Measurements from ENCODE around the gene PTX4. TPM values are rescaled to one million over a fixed set of nuclear protein-coding genes. Genes with fewer than 3 reads are reported as not detected.

Gene PTX4
- total and polyA plus RNA-seq, 4 donors = 0.26 to 0.33 TPM; not detected in 2

DNA sequence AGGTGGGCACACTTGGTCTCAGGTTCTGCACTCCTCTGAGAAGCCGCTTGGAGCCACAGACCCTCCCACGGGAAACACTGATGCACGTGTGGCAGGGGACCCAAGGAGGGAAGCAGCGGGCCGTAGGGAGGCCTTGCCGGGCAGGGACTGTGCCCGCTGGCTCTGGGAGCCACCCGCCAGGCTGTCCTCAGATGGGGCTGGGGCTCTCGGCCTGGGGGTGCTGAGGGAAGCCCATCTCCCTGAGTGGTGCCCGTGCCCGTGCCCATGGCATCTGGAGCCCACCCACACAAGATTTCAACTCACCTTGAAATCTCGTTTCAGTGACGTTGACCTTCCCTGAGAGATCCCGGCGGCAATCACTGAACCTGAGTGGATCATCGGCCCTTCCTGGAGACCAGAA lies 31.8 kb downstream of the PTX4 start:
- intact Hi-C loops (cut with DNase I) = no loop called here
- peaks cover 0 to 6% of the 10 kb centered on the region in 2 donors for H3K36me3 ChIP-seq (ENCODE audit: control insufficient read depth in 1 of 2, insufficient read depth in 2 of 2, low read length in 1 of 2)
- 88 to 91% methylated on average over 16 of the region's 16 CpGs for WGBS, 2 donors
- H3K27ac ChIP-seq (ENCODE audit: low read depth in 1 of 2, low read length in 2 of 2) = no peak overlapping the region
- no peak for DNase-seq
- no peak overlapping the region for H3K4me3 ChIP-seq (ENCODE audit: low read length in 2 of 2)
- H3K4me1 ChIP-seq (ENCODE audit: control insufficient read depth in 1 of 2, insufficient read depth in 2 of 2, low read length in 2 of 2) = no peaks in the 10 kb centered on the region
- H3K27me3 ChIP-seq (ENCODE audit: control insufficient read depth in 1 of 2, insufficient read depth in 2 of 2, low read length in 1 of 2) = no peaks in the 10 kb centered on the region
- no peak for ATAC-seq (ENCODE audit: low FRiP score)
- H3K9me3 ChIP-seq (ENCODE audit: control insufficient read depth, low read length) = no peaks in the 10 kb centered on the region

DNA sequence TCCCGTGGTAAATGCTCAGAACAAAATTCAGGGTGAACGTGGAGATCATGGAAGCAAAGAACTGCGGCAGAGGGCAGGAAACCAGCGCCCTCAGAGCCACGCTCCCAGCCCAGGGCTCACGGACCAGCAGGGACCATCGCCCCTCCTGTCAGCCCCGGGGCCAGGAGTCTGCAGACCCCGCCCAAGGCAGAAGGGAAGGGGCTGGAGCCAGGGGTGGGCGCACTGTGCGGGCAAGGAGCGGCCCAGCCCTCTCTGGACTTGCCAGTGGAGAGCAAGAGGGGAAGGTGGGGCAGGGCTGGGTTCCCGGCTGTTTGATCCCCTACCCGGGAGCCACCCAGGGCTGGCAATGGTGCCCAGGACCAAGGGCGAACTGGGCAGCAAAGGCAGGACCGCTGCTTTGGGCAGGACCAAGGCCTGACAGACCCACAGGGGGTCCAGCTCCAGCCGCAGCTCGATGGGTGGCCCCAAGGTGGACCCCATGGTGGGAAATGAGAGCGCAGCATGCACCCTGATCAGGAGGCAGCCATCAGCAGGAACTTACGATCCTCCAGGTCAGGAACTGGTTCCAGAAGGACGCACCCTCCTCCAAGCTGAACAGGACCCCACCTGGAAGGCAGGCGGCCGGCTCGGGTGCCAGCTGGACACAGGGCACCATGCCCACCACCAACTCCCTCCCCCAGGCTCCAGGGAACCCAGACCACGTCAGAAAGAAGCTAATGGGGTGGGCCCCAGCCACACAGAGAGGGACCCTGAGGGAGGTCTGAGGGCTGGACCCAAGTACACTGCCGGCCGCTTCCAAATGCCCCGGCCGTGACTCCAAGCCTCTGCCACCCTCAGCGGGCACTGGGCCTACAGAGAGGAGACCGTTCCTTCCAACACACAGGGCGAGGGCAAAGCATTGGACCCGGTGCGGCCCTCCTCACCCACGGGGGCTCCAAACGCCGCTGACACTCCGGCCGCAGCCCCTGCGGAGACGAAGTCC lies 33.3 kb downstream of the PTX4 start:
- 92 to 94% methylated on average over 40 to 41 of the region's 41 CpGs for WGBS, 2 donors
- ATAC-seq (ENCODE audit: low FRiP score) = no peak
- intact Hi-C loops (cut with DNase I) = no loop called here
- peaks cover 0 to 6% of the 10 kb centered on the region in 2 donors for H3K36me3 ChIP-seq (ENCODE audit: control insufficient read depth in 1 of 2, insufficient read depth in 2 of 2, low read length in 1 of 2)
- no peaks in the 10 kb centered on the region for H3K9me3 ChIP-seq (ENCODE audit: control insufficient read depth, low read length)
- H3K27ac ChIP-seq (ENCODE audit: low read depth in 1 of 2, low read length in 2 of 2) = no peak overlapping the region
- no peak overlapping the region for H3K4me3 ChIP-seq (ENCODE audit: low read length in 2 of 2)
- no peaks in the 10 kb centered on the region for H3K27me3 ChIP-seq (ENCODE audit: control insufficient read depth in 1 of 2, insufficient read depth in 2 of 2, low read length in 1 of 2)
- H3K4me1 ChIP-seq (ENCODE audit: control insufficient read depth in 1 of 2, insufficient read depth in 2 of 2, low read length in 2 of 2) = no peaks in the 10 kb centered on the region
- DNase-seq = no peak

DNA sequence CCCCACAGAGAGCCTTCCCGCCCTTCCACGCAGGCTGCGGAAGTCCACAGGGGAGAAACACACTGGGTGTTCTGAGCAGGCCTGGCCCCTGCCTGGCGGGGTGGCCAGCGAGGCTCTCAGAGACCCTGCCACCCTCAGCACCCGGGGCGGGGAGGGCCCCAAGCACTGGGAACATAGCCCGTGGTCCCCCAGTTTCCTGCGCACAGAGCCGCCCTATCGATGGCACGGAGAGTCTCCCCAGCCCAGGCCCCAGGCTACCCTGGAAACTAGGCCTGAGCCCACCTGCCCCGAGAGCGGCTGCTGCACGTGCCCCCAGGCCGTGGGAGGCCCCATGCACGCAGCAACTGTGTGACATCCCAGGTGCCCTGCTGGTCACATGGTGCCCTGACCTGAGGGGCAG lies 34.2 kb downstream of the PTX4 start:
- Histone ChIP-seq H3K4me1 (ENCODE audit: control insufficient read depth in 1 of 2, insufficient read depth in 2 of 2, low read length in 2 of 2) (no peaks in the 10 kb centered on the region), H3K9me3 (ENCODE audit: control insufficient read depth, low read length) (no peaks in the 10 kb centered on the region), H3K27me3 (ENCODE audit: control insufficient read depth in 1 of 2, insufficient read depth in 2 of 2, low read length in 1 of 2) (no peaks in the 10 kb centered on the region), H3K36me3 (ENCODE audit: control insufficient read depth in 1 of 2, insufficient read depth in 2 of 2, low read length in 1 of 2) (peaks cover 0 to 6% of the 10 kb centered on the region in 2 donors), H3K4me3 (ENCODE audit: low read length in 2 of 2) (no peak overlapping the region), H3K27ac (ENCODE audit: low read depth in 1 of 2, low read length in 2 of 2) (no peak overlapping the region)
- intact Hi-C loops (cut with DNase I) = no loop called here
- DNase-seq (no peak), ATAC-seq (ENCODE audit: low FRiP score) (no peak)
- WGBS, 2 donors = 92 to 93% methylated on average over 17 of the region's 17 CpGs

DNA sequence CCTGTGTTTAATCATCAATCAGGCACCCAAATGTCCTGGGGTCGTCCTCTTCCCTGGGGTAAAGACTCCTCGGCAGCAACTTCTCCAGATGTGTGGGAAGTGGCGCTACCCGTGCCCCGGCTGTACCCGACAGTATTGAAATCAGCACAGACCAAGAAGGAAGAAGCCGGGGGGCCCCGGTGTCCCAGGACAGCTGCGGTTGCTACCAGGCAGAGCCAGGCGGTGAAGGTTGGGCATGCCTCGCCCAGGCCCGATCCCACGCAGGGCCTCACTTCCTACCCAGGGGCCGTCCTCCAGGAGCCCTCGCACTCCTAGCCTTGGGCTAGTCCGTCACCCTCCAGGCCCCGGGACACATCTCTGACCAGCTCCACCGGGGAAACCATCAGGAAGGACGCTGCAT lies 35.4 kb downstream of the PTX4 start:
- intact Hi-C loops (cut with DNase I) = no loop called here
- Histone ChIP-seq H3K27ac (ENCODE audit: low read depth in 1 of 2, low read length in 2 of 2) (no peak overlapping the region), H3K9me3 (ENCODE audit: control insufficient read depth, low read length) (no peaks in the 10 kb centered on the region), H3K4me1 (ENCODE audit: control insufficient read depth in 1 of 2, insufficient read depth in 2 of 2, low read length in 2 of 2) (no peaks in the 10 kb centered on the region), H3K4me3 (ENCODE audit: low read length in 2 of 2) (no peak overlapping the region), H3K27me3 (ENCODE audit: control insufficient read depth in 1 of 2, insufficient read depth in 2 of 2, low read length in 1 of 2) (no peaks in the 10 kb centered on the region), H3K36me3 (ENCODE audit: control insufficient read depth in 1 of 2, insufficient read depth in 2 of 2, low read length in 1 of 2) (peaks cover 0 to 6% of the 10 kb centered on the region in 2 donors)
- WGBS, 2 donors = 94 to 96% methylated on average over 18 to 19 of the region's 19 CpGs
- DNase-seq (no peak), ATAC-seq (ENCODE audit: low FRiP score) (no peak)

- H3K36me3 ChIP-seq (ENCODE audit: control insufficient read depth in 1 of 2, insufficient read depth in 2 of 2, low read length in 1 of 2) = peaks cover 0 to 6% of the 10 kb centered on the region in 2 donors
- ATAC-seq (ENCODE audit: low FRiP score) (no peak), DNase-seq (no peak)
- H3K27ac ChIP-seq (ENCODE audit: low read depth in 1 of 2, low read length in 2 of 2) = no peak overlapping the region
- H3K4me3 ChIP-seq (ENCODE audit: low read length in 2 of 2) = no peak overlapping the region
- H3K9me3 ChIP-seq (ENCODE audit: control insufficient read depth, low read length) = no peaks in the 10 kb centered on the region
- intact Hi-C loops (cut with DNase I) = no loop called here
- 93 to 95% methylated on average over 20 of the region's 20 CpGs for WGBS, 2 donors
- H3K27me3 ChIP-seq (ENCODE audit: control insufficient read depth in 1 of 2, insufficient read depth in 2 of 2, low read length in 1 of 2) = no peaks in the 10 kb centered on the region
- no peaks in the 10 kb centered on the region for H3K4me1 ChIP-seq (ENCODE audit: control insufficient read depth in 1 of 2, insufficient read depth in 2 of 2, low read length in 2 of 2)
Measured at GRCh38 chr16:1452530-1452929, 36.2 kb downstream of the PTX4 start.

- H3K9me3 ChIP-seq (ENCODE audit: control insufficient read depth, low read length) = no peaks in the 10 kb centered on the region
- H3K4me3 ChIP-seq (ENCODE audit: low read length in 2 of 2) = no peak overlapping the region
- ATAC-seq (ENCODE audit: low FRiP score) (no peak), DNase-seq (no peak)
- H3K27me3 ChIP-seq (ENCODE audit: control insufficient read depth in 1 of 2, insufficient read depth in 2 of 2, low read length in 1 of 2) = no peaks in the 10 kb centered on the region
- H3K36me3 ChIP-seq (ENCODE audit: control insufficient read depth in 1 of 2, insufficient read depth in 2 of 2, low read length in 1 of 2) = peaks cover 0 to 6% of the 10 kb centered on the region in 2 donors
- no peak overlapping the region for H3K27ac ChIP-seq (ENCODE audit: low read depth in 1 of 2, low read length in 2 of 2)
- H3K4me1 ChIP-seq (ENCODE audit: control insufficient read depth in 1 of 2, insufficient read depth in 2 of 2, low read length in 2 of 2) = no peaks in the 10 kb centered on the region
- WGBS, 2 donors = 93 to 94% methylated on average over 34 of the region's 34 CpGs
- intact Hi-C loops (cut with DNase I) = no loop called here
Measured at GRCh38 chr16:1451702-1452392, 36.9 kb downstream of the PTX4 start.

- no peak for ATAC-seq (ENCODE audit: low FRiP score)
- 96 to 98% methylated on average over 21 of the region's 21 CpGs for WGBS, 2 donors
- H3K36me3 ChIP-seq (ENCODE audit: control insufficient read depth in 1 of 2, insufficient read depth in 2 of 2, low read length in 1 of 2) = peaks cover 0 to 6% of the 10 kb centered on the region in 2 donors
Measured at GRCh38 chr16:1450841-1451240, 37.9 kb downstream of the PTX4 start.

GRCh38 chr16:1450218-1450617 lies 38.5 kb downstream of the PTX4 start:
- Histone ChIP-seq H3K9me3 (ENCODE audit: control insufficient read depth, low read length) (no peaks in the 10 kb centered on the region), H3K27me3 (ENCODE audit: control insufficient read depth in 1 of 2, insufficient read depth in 2 of 2, low read length in 1 of 2) (no peaks in the 10 kb centered on the region), H3K4me3 (ENCODE audit: low read length in 2 of 2) (no peak overlapping the region), H3K36me3 (ENCODE audit: control insufficient read depth in 1 of 2, insufficient read depth in 2 of 2, low read length in 1 of 2) (peaks cover 0 to 6% of the 10 kb centered on the region in 2 donors), H3K4me1 (ENCODE audit: control insufficient read depth in 1 of 2, insufficient read depth in 2 of 2, low read length in 2 of 2) (no peaks in the 10 kb centered on the region), H3K27ac (ENCODE audit: low read depth in 1 of 2, low read length in 2 of 2) (no peak overlapping the region)
- intact Hi-C loops (cut with DNase I) = no loop called here
- ATAC-seq (ENCODE audit: low FRiP score) = no peak
- DNase-seq = no peak
- 91 to 93% methylated on average over 29 of the region's 29 CpGs for WGBS, 2 donors

More at GRCh38 chr16:1450841-1451240, 37.9 kb downstream of the PTX4 start:
- H3K9me3 ChIP-seq (ENCODE audit: control insufficient read depth, low read length) = no peaks in the 10 kb centered on the region
- no peak overlapping the region for H3K27ac ChIP-seq (ENCODE audit: low read depth in 1 of 2, low read length in 2 of 2)
- DNase-seq = no peak
- intact Hi-C loops (cut with DNase I) = no loop called here
- no peaks in the 10 kb centered on the region for H3K4me1 ChIP-seq (ENCODE audit: control insufficient read depth in 1 of 2, insufficient read depth in 2 of 2, low read length in 2 of 2)
- no peak overlapping the region for H3K4me3 ChIP-seq (ENCODE audit: low read length in 2 of 2)
- no peaks in the 10 kb centered on the region for H3K27me3 ChIP-seq (ENCODE audit: control insufficient read depth in 1 of 2, insufficient read depth in 2 of 2, low read length in 1 of 2)
